ENCODE data around the gene FGF14. TPM values are rescaled to one million over a fixed set of nuclear protein-coding genes. Genes with fewer than 3 reads are reported as not detected.

Gene FGF14
- total and polyA plus RNA-seq, 3 donors from 2014 or later = 0.56 to 4.5 (median 1.7) TPM

- DNase-seq = no peak
- Histone ChIP-seq H3K4me1 (no peaks in the 10 kb centered on the region), H3K36me3 (ENCODE audit: low read depth, missing control alignments) (no peaks in the 10 kb centered on the region), H3K9me3 (no peaks in the 10 kb centered on the region), H3K27me3 (no peaks in the 10 kb centered on the region), H3K27ac (no peak overlapping the region), H3K4me3 (no peak overlapping the region)
- WGBS, 2 donors = 67 to 70% methylated on average over 2 of the region's 2 CpGs
- intact Hi-C loops (cut with DNase I; ENCODE audit: low total_unique reads) = no loop called here
- TF ChIP-seq POLR2A (IDR thresholded peaks at IDR 0.05) (no peak), CTCF (IDR thresholded peaks at IDR 0.05) (no peak)
Measured at GRCh38 chr13:101986316-101986715, 415.5 kb downstream of the FGF14 start.

GRCh38 chr13:101985321-101985720 lies 416.5 kb downstream of the FGF14 start:
- H3K27ac ChIP-seq = no peak overlapping the region
- no peak for DNase-seq
- intact Hi-C loops (cut with DNase I; ENCODE audit: low total_unique reads) = no loop called here
- whole genome bisulfite sequencing, 2 donors = 72 to 79% methylated on average over 3 of the region's 3 CpGs
- no peaks in the 10 kb centered on the region for H3K27me3 ChIP-seq
- no peak overlapping the region for H3K4me3 ChIP-seq
- no peaks in the 10 kb centered on the region for H3K4me1 ChIP-seq
- TF ChIP-seq POLR2A (IDR thresholded peaks at IDR 0.05) = no peak
- TF ChIP-seq CTCF (IDR thresholded peaks at IDR 0.05) = no peak
- no peaks in the 10 kb centered on the region for H3K36me3 ChIP-seq (ENCODE audit: low read depth, missing control alignments)
- no peaks in the 10 kb centered on the region for H3K9me3 ChIP-seq

GRCh38 chr13:101982903-101983302 lies 418.9 kb downstream of the FGF14 start:
- TF ChIP-seq CTCF (IDR thresholded peaks at IDR 0.05) (no peak), POLR2A (IDR thresholded peaks at IDR 0.05) (no peak)
- Histone ChIP-seq H3K4me3 (no peak overlapping the region), H3K36me3 (ENCODE audit: low read depth, missing control alignments) (no peaks in the 10 kb centered on the region), H3K27ac (no peak overlapping the region), H3K9me3 (no peaks in the 10 kb centered on the region), H3K27me3 (no peaks in the 10 kb centered on the region), H3K4me1 (no peaks in the 10 kb centered on the region)
- DNase-seq = no peak
- intact Hi-C loops (cut with DNase I; ENCODE audit: low total_unique reads) = no loop called here

- TF ChIP-seq POLR2A (IDR thresholded peaks at IDR 0.05) = no peak
- no peak for TF ChIP-seq CTCF (IDR thresholded peaks at IDR 0.05)
- Histone ChIP-seq H3K4me3 (no peak overlapping the region), H3K4me1 (no peaks in the 10 kb centered on the region), H3K9me3 (no peaks in the 10 kb centered on the region), H3K27me3 (no peaks in the 10 kb centered on the region), H3K27ac (no peak overlapping the region), H3K36me3 (ENCODE audit: low read depth, missing control alignments) (no peaks in the 10 kb centered on the region)
- intact Hi-C loops (cut with DNase I; ENCODE audit: low total_unique reads) = no loop called here
- DNase-seq = no peak
- 43 to 53% methylated on average over 3 of the region's 3 CpGs for WGBS, 2 donors
Measured at GRCh38 chr13:101979825-101980224, 422.0 kb downstream of the FGF14 start.

GRCh38 chr13:101978552-101979315 lies 423.1 kb downstream of the FGF14 start:
- Histone ChIP-seq H3K4me1 (no peaks in the 10 kb centered on the region), H3K27ac (no peak overlapping the region), H3K9me3 (no peaks in the 10 kb centered on the region), H3K27me3 (no peaks in the 10 kb centered on the region), H3K4me3 (no peak overlapping the region), H3K36me3 (ENCODE audit: low read depth, missing control alignments) (no peaks in the 10 kb centered on the region)
- TF ChIP-seq CTCF (IDR thresholded peaks at IDR 0.05) (no peak), POLR2A (IDR thresholded peaks at IDR 0.05) (no peak)
- DNase-seq = no peak
- 67 to 71% methylated on average over 4 to 5 of the region's 5 CpGs for WGBS, 2 donors
- intact Hi-C loops (cut with DNase I; ENCODE audit: low total_unique reads) = no loop called here
